ENCODE data around the gene CD46.
A peak's percentile ranks its signal among the peaks of the same experiment; 100 is the strongest.
"Not testable (repeated sequence)": the region's sequence is repeated elsewhere in the genome, so short reads cannot be mapped to it uniquely, and the experiment has no call there.

The CD46 gene

DNA sequence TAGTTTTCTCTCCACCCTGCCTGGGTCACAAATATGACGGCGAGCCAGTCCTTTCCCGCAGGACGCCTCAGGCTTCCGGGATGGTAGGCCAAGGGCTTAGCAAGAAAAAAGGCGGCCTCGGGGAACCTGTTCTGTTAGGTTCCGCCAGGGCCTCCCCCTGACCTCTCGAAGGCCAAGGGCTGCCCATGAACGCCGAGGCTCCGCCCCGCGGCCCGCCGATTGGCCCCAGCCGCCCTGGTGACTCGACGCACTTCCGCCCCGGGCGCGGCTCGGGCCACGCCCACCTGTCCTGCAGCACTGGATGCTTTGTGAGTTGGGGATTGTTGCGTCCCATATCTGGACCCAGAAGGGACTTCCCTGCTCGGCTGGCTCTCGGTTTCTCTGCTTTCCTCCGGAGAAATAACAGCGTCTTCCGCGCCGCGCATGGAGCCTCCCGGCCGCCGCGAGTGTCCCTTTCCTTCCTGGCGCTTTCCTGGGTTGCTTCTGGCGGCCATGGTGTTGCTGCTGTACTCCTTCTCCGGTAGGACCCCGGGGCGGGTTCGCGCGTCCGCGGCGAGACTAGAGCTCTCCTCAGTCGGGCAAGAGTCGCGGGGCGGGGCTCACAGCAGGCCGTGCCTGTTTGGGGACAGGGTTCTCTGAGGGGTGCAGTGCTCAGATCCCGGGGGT lies at the start of gene CD46:
TSS of gene CD46 (plus strand) at position 265 of the 666 bp plus-strand sequence. CDS start at position 424, 159 bp downstream.
- peak; percentile 97 for DNase-seq

DNA sequence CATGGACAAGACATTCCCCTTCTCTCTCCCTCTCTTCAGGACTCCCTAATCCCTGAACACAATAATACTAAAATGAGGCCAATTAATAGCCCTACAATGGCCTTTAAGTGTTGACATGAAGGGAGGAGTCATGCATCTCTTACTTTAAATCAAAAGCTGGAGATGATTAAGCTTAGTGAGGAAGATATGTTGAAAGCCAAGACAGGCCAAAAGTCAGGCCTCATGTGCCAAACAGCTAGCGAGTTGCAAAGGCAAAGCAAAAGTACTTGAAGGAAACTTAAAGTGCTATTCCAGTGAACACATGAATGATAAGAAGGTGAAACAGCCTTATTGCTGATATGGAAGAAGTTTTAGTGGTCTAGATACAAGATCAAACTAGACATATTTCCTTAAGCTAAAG lies 49.5 kb upstream of the CD46 start:
- no peak for DNase-seq

DNA sequence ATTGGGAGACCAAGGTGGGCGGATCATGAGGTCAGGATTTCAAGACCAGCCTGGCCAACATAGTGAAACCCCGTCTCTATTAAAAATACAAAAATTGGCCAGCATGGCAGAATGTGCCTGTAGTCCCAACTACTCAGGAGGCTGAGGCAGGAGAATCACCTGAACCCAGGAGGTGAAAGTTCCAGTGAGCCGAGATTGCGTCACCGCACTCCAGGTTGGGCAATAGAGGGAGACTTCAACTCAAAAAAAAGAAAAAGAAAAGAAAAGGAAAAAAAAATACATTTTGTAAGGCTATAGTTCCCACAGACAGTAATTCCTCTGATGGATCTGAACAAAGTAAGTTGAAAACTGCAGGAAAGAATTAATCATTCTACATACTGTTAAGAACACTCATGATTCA lies 48.1 kb upstream of the CD46 start:
- no peak for DNase-seq

DNA sequence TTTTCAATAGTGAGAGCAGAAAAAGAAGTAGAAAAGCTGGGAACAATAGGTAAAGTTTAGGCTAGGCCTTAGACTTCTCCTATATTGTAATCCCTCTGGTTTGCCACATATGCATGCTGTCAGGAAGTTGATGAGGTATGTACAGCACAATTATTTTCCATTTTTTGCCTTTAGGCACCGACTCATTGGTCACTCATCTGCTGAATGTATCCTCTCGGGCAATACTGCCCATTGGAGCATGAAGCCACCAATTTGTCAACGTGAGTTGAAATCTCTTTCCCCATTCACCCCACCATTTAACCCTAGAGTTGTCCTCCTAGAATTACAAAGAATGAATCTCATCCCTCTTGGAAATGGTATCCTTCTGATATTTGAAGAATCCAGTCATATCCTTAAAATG lies 43.9 kb upstream of the CD46 start:
- not testable (repeated sequence) for DNase-seq

DNA sequence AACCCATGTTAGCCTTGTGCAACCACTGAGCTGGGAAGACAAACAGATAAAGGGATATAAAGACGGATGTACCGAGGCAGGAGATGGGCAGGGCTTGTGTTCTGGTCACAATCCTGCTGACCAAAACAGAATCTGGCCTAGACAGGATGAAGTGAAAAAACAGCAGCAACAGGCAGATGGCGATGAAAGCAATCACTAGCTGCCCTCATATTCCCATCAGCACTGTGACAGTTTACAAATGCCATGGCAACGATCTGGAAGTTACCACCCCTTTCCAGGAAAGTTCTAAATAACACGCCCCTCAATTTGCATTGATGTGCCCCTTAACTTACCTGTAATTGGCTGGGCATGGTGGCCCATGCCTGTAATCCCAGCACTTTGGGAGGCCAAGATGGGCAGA lies 40.6 kb upstream of the CD46 start:
- no peak for DNase-seq

DNA sequence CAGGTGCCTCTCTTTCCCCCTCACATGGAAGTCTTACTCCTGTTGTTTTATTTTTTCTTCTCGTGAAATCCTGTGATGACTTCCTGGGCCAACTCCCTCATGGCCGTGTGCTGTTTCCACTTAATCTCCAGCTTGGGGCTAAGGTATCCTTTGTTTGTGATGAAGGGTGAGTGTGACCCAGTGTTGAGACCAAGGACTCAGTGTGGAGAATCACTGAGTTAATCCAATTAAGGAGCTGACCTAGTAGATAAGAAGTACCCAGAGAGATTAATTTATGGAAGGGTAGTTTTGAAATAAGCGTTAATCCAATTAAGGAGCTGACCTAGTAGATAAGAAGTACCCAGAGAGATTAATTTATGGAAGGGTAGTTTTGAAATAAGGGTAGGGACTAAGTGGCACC lies 39.2 kb upstream of the CD46 start:
- DNase-seq = not testable (repeated sequence)

DNA sequence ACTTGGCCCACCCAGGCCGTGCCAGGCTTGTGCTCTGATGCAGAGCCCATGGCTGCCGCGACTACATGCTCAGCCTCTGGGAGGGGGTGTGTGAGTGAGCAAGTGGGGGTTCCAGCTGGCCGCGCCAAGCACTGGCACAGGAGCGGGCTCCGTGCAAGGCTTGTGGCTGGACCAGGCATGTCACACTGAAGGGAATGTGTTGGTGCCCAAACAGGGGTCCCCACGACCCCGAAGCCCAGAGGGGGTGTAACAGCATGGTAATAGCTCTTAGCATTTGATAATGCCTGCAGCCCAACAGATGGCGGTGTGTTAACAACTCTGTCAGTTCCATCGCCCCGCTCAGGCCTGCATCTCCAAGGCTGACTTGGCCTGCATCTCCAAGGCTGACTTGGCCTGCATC lies 38.3 kb upstream of the CD46 start:
- no peak for DNase-seq

DNA sequence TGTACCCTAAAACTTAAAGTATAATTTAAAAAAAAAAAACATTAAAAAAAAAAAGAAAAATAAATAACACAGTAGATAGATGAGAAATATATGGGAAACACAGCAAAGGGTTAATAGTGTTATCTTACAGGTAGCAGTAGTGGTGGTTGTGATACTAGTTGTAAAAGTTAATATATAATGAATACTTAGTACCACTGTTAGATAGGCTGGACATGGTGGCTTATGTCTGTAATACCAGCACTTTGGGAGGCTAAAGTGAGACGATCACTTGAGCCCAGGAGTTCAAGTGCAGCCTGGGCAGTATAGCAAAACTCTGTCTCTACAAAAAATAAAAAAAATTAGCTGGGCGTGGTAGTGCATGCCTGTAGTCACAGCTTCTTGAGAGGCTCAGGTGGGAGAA lies 32.6 kb upstream of the CD46 start:
- DNase-seq = no peak

DNA sequence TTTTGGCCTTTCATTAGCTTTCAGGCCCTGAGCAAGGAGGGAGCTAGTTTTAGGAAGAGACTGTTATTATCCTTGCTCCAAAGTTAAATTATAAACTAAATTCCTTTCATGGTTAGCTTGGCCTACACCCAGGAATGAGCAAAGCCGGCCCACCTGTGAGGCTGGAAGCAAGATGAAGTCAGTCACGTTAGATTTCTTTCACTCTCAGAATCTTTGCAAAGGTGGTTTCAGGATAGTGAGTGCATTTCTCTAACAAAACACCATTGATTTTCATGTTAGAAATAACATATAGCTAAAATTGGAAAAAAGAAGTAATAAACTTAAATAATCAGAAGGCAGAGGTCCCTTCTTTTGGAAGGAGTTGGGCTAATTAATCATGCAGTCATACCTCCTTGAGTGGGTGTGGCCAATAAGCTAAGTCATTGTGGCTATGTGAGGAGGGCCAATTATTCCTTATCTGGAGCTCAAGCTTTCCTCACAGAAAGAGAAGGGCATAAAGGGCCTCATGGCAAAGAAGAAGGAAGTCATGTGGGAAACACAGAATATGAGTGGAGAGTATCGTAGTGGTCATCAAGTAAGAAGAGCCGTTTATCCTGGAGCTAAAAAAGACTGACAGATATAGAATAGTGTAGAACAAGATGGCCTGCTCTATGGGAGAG lies 23.5 kb upstream of the CD46 start:
- DNase-seq = not testable (repeated sequence)

DNA sequence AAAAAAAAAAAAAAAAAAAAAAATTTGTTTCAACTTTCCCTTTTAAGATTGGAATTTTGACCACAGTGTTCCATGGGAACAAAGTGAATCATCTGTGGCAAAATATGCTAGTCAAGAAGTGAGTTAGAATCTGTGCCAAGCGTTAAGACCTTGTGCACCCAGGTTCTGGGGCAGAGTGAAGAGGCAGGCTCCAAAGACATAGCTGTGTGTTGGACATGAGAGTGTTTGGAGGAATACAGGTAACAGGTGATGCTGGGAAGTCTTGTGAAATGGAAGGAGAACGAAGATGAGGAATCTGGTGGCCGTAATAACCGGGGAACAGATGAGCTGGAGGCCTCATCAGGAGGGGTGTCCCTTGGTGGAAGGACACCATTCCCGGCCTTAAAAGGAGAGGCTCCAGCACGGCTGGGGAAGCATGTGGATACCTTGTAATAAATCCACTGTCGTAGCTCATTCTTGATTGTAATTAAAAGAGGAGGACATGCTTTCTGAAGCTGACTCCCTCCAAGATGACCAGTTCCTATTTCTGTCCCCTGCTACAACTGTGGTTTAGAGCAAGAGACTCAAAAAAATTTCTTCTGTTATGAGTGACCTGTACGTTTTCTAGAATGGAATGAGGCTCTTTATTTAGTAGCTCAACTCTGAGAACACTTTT lies 14.2 kb upstream of the CD46 start:
- not testable (repeated sequence) for DNase-seq

DNA sequence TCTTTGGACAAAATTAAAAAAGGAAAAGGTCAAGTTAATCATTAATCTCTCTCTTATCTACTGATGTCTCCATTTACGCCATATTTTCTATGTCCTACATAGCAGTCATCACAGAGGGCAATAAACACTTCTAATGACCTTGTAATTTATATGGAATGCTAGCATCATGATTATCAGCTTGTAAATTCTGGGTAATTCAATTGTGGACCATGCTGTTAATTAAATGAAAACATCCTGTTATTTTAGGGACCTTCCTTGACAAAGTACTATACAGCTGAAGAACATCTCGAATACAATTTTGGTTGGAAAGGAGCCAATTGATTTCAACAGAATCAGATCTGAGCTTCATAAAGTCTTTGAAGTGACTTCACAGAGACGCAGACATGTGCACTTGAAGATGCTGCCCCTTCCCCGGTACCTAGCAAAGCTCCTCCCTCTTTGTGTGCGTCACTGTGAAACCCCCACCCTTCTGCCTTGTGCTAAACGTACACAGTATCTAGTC lies 13.6 kb upstream of the CD46 start:
- not testable (repeated sequence) for DNase-seq

DNA sequence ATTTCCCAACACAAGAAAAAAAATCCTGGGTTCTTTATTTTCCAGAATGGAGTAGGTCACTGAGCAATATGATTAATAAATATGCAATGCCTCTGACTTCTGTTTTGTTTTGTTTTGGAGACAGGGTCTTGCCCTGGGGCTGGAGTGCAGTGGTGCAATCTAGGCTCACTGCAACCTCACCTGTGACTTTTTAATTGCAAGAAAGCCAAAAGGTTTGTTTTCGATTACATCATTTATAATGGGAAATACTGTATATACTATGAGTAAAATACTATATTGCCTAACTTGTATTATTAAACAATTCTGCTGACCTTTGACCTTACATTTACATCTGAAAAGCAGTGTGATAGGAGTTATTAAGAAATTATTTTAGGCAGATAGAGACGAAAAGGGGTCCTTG lies 11.6 kb upstream of the CD46 start:
- DNase-seq = no peak

DNA sequence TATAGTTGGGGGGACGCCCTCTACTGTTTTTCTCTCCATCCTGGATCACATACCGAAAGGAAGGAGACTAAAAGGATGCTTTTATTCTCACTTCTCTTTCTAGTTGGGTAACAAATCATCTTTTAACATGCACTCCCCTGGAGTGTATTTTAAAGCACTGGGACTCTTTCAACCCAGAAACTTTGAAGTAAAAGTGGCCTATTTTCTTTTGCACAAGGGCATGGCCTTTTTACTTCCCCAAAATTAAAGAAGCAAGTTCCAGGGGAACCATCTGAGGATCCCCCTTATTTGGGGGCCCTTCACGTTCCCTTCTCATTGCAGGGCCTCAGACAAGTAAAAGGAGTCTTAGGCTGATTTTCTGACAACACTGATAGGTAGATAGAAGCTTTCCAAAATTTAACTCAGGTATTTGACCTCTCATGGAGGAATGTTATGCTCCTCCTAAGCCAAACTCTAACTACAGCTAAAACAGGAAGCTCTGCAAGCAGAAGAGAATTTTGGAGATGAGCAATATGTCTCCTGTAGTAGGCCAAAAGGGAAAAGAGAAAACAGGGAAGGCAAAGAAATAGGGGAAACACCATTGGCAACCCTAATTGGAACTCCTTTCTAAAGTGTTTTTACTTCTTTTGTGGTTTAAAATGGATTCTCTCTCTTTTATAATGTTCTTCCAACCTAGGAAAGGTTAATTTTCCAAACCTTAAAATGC lies 8.9 kb upstream of the CD46 start:
- DNase-seq = no peak

DNA sequence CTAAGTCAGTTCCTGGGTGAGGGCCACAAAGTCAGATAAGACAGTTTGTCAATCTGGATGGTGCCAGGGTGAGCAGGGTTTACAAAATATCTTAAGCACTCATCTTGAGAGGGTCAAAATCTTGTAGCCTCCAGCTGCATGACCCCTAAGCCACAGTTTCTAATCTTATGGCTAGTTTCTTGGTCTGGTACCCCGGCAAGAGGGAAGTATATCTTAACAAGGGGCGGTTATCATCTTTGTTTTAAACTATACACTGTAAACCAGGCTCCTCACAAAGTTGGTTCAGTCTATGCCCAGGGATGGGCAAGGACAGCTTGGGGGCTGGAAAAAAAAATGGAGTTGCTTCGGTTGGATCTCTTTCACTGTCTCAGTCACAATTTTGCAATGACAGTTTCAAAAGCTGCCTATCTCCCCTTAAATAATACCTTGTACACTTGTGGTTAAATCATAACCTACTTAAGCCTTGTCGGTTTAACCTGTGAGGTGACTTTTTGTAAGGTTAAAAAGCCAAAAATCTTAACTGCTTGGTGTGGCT lies 7.8 kb upstream of the CD46 start:
- DNase-seq = no peak

DNA sequence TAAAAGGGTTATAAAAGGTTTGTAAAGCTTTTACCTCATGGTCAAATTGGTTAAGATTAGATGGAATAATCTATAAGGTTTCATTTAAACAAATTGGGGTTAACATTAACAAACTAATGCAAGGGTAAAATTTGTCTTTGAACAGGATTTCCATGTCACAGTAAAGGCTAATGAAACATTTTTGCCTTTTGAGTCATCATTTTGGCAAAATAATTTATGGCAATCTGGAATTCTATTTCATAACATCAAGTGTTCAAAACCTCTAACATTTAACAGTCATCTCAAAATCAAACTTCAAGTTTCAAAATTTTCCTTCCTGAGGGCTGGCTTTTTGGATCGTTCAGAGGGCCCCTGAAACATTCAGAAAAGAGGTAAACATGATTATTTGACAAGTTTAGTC lies 6.6 kb upstream of the CD46 start:
- no peak for DNase-seq

DNA sequence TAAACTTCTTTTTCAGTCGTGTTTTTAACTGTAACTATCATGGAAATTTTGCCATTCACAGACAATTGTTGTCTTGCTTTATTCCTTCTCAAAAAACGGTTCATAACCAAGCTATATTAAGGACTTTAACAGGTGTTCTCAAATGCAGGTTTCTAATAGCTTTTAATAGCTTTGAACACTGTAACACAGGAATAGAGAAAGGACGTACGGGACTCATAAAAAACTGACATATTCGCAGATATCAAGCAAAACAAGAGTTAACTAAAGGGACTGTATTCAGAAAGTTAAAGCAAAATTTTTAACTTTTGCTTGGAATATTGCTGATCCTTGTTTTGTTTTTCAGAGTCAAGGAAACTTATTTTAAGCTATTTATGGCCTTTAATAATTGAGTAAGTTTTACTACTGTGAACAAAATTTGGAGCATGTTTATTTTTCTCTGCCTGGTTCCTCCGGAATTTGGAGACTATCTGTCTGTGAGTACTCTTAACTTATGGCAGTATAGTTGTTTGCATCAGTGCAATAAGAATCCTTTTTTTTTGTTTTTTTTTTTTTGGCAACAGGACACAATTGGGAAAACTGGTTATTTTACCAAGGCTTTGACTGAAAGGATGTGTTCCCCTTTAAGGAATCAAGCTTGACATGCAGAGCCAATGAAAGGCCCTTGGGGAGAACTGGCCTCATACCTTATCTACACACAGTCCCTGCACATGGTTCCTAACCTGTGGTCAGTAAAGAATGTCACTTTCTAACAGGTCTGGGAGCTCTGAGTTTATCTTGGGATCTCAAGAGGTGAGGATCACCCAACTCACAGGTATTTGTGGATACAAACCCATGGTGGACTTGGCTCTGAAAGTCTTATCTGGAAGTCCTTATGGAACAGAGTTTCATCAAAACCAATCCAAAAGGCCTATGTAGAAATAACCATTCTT lies 5.8 kb upstream of the CD46 start:
- no peak for DNase-seq

DNA sequence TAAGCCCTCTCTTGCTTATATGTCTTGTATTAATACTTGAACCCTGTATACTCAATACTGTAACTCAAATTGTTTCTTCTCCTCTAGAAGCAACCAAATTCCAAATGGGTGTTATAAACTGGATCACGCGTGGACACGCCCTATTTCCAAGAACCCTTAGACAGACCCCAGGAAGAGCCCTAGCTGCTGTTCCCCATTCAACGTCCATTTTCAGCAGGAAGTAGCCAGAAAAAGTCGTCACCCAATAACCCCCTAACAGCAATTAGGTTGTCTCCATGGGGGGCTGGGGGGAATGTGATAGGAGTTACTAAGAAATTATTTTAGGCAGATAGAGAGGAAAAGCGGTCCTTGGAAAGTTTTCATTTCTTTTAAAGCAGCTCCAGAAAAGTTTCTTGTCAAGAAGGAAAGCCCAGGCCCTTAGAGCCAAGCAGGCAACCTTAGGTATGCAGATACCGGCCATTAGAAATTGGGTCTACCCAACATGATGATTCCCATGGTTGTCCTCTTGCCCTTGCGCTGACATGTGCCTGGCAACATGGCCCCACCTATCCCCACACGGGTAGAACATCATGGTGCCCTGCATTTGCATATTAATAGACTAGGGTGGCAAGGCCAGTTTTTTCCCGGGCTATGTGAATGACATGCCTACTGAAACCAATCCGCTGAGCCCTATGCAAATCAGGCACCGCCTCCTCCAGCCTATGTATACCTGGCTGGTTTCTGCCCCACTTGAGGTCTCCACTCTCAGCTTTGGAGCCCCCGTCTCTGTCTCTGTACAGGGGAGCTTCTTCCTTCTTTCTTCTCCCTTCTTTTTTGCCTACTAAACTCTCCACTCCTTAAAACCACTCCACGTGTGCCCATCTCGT lies 4.0 kb upstream of the CD46 start:
- no peak for DNase-seq

DNA sequence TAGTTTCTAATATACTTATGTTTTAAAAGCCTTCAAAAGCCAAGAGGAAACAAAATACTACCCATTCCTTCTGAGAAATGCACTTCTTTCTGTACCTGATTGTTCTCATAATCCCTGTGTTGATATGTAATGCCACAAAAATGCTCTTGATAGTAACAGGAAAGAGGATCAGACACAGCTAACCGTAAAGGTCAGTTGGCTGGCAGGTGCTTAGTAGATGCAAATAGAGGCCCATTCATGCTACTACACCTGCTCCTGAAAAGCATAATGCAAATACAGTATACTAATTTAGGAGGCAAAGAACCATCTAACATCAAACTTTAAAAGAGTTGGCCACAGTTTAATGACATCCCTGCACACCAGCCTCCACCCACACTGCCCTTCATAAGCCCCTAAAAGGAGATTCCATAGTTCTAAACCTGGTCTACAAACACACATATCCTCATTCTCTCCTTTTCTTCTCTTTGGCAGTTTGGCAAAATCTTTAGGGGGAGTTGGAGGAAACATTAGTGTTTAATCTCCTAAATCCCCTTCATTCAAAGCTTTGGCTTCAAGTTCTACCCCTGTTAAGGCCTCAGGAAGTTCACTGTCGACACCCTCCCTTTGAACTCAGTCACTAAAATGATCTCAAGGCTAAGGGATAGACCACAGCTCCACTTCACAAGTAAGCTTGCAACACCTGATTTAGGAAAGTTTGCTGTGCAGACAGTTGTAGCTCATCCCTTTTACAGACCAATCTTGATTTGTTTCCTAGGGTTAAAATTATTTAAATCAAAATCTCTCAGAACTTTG lies 2.9 kb upstream of the CD46 start:
- DNase-seq = no peak

DNA sequence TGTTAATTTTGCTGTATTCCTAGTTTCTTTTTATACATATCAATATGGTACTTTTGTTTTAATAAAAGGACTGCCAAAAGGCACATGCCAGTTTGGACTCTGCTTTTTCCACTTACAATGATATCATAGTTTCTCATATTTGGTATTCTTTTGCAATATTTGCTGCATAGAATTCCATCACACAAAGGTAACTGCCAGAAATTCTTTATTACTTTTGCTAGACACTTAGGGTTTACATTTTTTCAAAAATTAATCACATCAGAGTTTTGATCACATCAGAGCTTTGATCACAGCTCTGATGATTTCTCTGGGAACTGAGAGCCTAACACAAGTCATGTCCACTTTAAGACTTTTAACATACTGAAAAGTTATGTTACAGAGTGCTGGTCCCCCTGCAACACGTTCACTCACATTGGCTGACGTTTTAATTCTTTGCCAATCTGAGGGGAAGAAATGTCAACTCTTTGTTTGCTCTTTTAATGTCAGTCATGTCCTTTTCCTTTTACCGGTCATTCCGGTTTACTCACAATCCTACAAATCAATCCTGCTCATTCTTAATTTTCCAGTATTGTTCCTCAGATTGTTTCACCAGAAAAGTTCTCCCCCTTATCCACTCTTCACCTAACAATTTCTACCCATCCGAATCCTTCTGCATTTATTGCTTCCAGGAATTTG lies 1.1 kb upstream of the CD46 start:
- DNase-seq = no peak

DNA sequence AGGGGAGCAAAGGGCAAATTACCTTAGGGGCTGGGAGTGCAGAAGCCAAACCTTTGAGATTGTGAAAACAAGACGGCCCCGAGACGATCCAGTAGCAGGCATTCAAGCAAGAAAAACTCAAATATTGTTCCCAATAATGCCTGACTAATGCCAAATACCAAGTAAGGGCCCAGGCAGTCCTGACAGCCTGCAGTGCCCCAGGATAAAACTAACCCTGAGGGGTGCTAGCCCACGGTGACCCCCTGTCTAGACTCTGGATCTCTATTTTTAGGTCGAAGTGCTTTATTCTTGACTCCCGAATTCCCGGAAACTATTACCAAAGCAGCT lies 428 bp upstream of the CD46 start:
- DNase-seq = not testable (repeated sequence)
